T-cell (primary cell): ENCODE data around the gene TNS1. TPM values are rescaled to one million over a fixed set of nuclear protein-coding genes. Genes with fewer than 3 reads are reported as not detected.

Source experiments
- ATAC-seq, 4 experiments: fragments of 200-7000 bp in 3 of 4; fragments of 150-1000 bp in 1 of 4; cut with Tn5 transposase; replicated peaks in 1 of 4; 1 replicate in 3 of 4; 2 replicates in 1 of 4; pipeline ENCODE4 v1.10.0; 2021; ENCODE audit warnings: moderate library complexity in 3 of 4, mild to moderate bottlenecking in 2 of 4, moderate number of reproducible peaks in 1 of 4
- CTCF ChIA-PET, 2 donors: fragments of 300-600 bp; sonication (Branson Sonifier 250); formaldehyde crosslinking; loops; one replicate each; lab custom pipeline; 2022; ENCODE audit warnings: antibody characterized with exemption in 2 of 2; lab: Charles Lee
- POLR2A ChIA-PET, 2 donors: fragments of 300-600 bp; sonication (Branson Sonifier 250); formaldehyde crosslinking; loops; one replicate each; lab custom pipeline; 2022; ENCODE audit warnings: antibody characterized with exemption in 2 of 2; lab: Charles Lee
- DNase-seq, 35 experiments: peaks; one replicate each; pipeline versions ENCODE4 v3.0.0 to v3.0.0-alpha.2; 2013 to 2023
- H3K27ac ChIP-seq: one replicate; pipeline ENCODE4 v1.5.1; 2013; ENCODE audit warnings: low read length
- H3K27me3 ChIP-seq, 2 experiments: replicated peaks in 1 of 2; 1 replicate in 1 of 2; 2 replicates in 1 of 2; pipeline versions ENCODE4 v1.6.1 to v1.7.0; 2013; ENCODE audit warnings: low read length in 1 of 2, mixed read lengths in 1 of 2; ENCODE audit not compliant: control insufficient read depth in 2 of 2, insufficient read depth in 2 of 2; ENCODE audit errors: extremely low read depth in 1 of 2
- H3K36me3 ChIP-seq, 2 donors: 1 replicate in 1 of 2; 2 replicates in 1 of 2; pipeline versions ENCODE4 v1.6.1 to v1.7.0; 2013; ENCODE audit warnings: low read length in 1 of 2; ENCODE audit not compliant: control insufficient read depth in 2 of 2, insufficient read depth in 1 of 2; ENCODE audit errors: extremely low read depth in 1 of 2
- H3K4me1 ChIP-seq, 2 experiments: 1 replicate in 1 of 2; 2 replicates in 1 of 2; pipeline versions ENCODE4 v1.6.1 to v1.7.0; 2013; ENCODE audit warnings: low read length in 2 of 2, mixed read lengths in 1 of 2; ENCODE audit not compliant: insufficient read depth in 2 of 2, control insufficient read depth in 1 of 2; ENCODE audit errors: extremely low read depth in 1 of 2
- H3K4me3 ChIP-seq, 2 donors: 1 replicate in 1 of 2; 2 replicates in 1 of 2; pipeline versions ENCODE4 v1.5.1 to v1.7.0; 2013; ENCODE audit warnings: mild to moderate bottlenecking in 2 of 2, low read length in 1 of 2, moderate library complexity in 1 of 2; ENCODE audit not compliant: control insufficient read depth in 1 of 2; ENCODE audit errors: extremely low read depth in 1 of 2
- H3K9me3 ChIP-seq: 2 replicates; pipeline ENCODE4 v1.7.0; 2013
- H3K27ac Mint-ChIP-seq, 2 donors: one replicate each; pipeline ENCODE4 v1.8.0; 2020 to 2021; ENCODE audit warnings: mild to moderate bottlenecking in 2 of 2, mixed read lengths in 2 of 2
- H3K27me3 Mint-ChIP-seq, 2 donors: one replicate each; pipeline ENCODE4 v1.8.0; 2021 to 2022; ENCODE audit warnings: mixed read lengths in 2 of 2
- H3K36me3 Mint-ChIP-seq: one replicate; pipeline ENCODE4 v1.8.0; 2021; ENCODE audit warnings: mixed read lengths
- H3K4me1 Mint-ChIP-seq, 3 donors: one replicate each; pipeline ENCODE4 v1.8.0; 2020 to 2022; ENCODE audit warnings: mixed read lengths in 3 of 3, mild to moderate bottlenecking in 1 of 3
- H3K4me3 Mint-ChIP-seq, 3 donors: one replicate each; pipeline ENCODE4 v1.8.0; 2020 to 2022; ENCODE audit warnings: mild to moderate bottlenecking in 3 of 3, mixed read lengths in 3 of 3, moderate library complexity in 3 of 3
- H3K9me3 Mint-ChIP-seq, 3 donors: one replicate each; pipeline ENCODE4 v1.8.0; 2020 to 2022; ENCODE audit warnings: mixed read lengths in 3 of 3
- WGBS: methylation state at CpG from one replicate; pipeline ENCODE4 v1.1.5; 2013; ENCODE audit warnings: missing lambda C conversion rate; ENCODE audit not compliant: insufficient coverage; 5-methylcytosine and 5-hydroxymethylcytosine counted together
- total RNA-seq, 35 experiments: library from RNA in 6 of 35; stranded (reverse) in 6 of 35; fragments of 120-200 nt in 1 of 35; gene quantifications; one replicate each; pipeline versions ENCODE4 v1.2.1 to v1.2.4 and lab custom pipeline; 2013 to 2026

TNS1 gene
- total RNA-seq, 5 donors from 2014 or later (not counting 1 experiment from before 2014, with no cell fraction given), result 0.28 to 2.1 (median 1.3) TPM

DNA sequence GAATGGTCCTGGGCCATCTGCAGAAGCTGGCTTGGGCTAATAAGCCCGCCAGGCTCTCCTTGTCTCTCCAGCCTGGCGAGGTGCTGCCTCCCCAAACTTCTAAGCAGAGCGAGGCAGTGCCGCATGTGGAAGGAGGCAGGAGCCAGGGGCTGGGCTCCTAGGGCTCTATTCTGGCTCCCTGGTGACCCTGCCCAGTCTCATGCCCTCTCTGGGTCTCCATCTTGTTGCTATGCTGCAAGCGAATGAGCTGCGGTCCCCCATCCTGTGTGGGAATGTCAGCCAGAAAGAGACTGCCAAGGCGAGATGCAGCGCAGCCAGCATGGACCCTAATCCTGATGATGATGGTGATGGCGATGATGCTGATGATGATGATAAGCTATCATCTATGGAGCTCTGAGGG, 48.7 kb downstream of the TNS1 start:
- ATAC-seq, result no peak
- H3K4me1 ChIP-seq, result no peaks in the 10 kb centered on the region
- Mint-ChIP-seq H3K9me3 (no peaks in the 10 kb centered on the region), H3K4me3 (no peak overlapping the region), H3K27ac (no peak overlapping the region), H3K4me1 (no peaks in the 10 kb centered on the region), H3K36me3 (no peaks in the 10 kb centered on the region), H3K27me3 (peaks cover 4 to 23% of the 10 kb centered on the region in 2 donors)
- no peak overlapping the region for H3K4me3 ChIP-seq
- H3K27me3 ChIP-seq, result peaks cover 0 to 45% of the 10 kb centered on the region in 2 experiments
- no peaks in the 10 kb centered on the region for H3K9me3 ChIP-seq
- CTCF ChIA-PET, result no interaction called here
- 92% methylated on average over 6 of the region's 9 CpGs for WGBS
- DNase-seq, result peak in 1 of 35 experiments; percentile 8
- no peak overlapping the region for H3K27ac ChIP-seq
- POLR2A ChIA-PET, result no interaction called here
- no peaks in the 10 kb centered on the region for H3K36me3 ChIP-seq

DNA sequence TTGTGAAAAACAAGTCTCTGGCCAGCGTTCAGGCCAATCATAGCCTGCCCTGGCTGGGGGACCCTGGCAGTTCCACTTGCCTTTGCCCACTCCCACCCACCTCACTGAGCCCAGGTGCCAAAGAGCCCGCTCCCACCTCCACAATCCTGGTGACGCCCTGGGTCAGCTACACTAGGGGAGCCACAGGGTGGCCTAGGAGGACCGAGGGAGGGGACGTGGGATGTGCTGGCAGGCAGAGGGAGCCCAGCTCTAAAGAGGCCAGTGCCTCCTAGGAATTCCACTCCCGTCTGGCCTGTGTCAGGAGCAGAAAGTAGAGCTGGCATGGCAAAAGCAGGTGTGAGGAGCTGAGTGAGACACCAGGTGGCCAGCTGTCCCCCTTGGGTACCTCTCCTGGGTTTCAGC, 49.3 kb downstream of the TNS1 start:
- H3K4me1 Mint-ChIP-seq, result no peaks in the 10 kb centered on the region
- H3K4me3 Mint-ChIP-seq, result no peak overlapping the region
- peaks cover 4 to 23% of the 10 kb centered on the region in 2 donors for H3K27me3 Mint-ChIP-seq
- no peaks in the 10 kb centered on the region for H3K9me3 Mint-ChIP-seq
- H3K27ac Mint-ChIP-seq, result no peak overlapping the region
- H3K36me3 Mint-ChIP-seq, result no peaks in the 10 kb centered on the region
- ATAC-seq, result no peak
- Histone ChIP-seq H3K4me3 (no peak overlapping the region), H3K27me3 (peaks cover 0 to 47% of the 10 kb centered on the region in 2 experiments), H3K27ac (no peak overlapping the region), H3K9me3 (no peaks in the 10 kb centered on the region), H3K36me3 (no peaks in the 10 kb centered on the region), H3K4me1 (no peaks in the 10 kb centered on the region)
- 88% methylated on average over 4 of the region's 6 CpGs for WGBS
- ChIA-PET CTCF (no interaction called here), POLR2A (no interaction called here)
- peak in 1 of 35 experiments; percentile 21 for DNase-seq

DNA sequence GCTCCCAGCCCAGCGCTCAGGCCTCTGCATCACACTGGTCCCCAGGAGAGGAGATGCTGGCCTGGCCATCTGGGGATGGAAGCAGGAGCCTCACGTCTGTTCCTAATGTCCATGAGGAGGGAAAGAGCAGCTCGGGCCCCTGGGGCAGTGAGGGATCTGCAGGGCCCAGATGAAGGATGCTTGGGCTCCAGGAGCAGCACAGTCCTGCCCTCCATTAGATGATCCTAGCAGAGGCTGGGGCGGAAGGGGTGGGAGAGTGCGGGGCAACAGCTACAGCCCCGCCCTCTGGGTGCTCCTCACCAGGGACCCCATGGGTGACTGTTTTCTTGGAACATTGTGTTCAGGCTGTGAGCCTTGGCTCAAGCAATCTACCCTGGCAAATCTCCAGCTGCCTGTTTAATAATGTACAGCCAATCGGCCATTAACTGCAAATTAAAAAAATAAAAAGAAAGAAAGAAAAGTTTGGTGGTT, 49.7 kb downstream of the TNS1 start:
- POLR2A ChIA-PET, result no interaction called here
- DNase-seq (peak in 1 of 35 experiments; percentile 5), ATAC-seq (no peak)
- Histone ChIP-seq H3K4me3 (no peak overlapping the region), H3K36me3 (no peaks in the 10 kb centered on the region), H3K27me3 (peaks cover 0 to 51% of the 10 kb centered on the region in 2 experiments), H3K4me1 (no peaks in the 10 kb centered on the region), H3K27ac (no peak overlapping the region), H3K9me3 (no peaks in the 10 kb centered on the region)
- 75% methylated on average over 6 of the region's 7 CpGs for WGBS
- CTCF ChIA-PET, result no interaction called here
- no peaks in the 10 kb centered on the region for H3K9me3 Mint-ChIP-seq
- H3K36me3 Mint-ChIP-seq, result no peaks in the 10 kb centered on the region
- no peak overlapping the region for H3K27ac Mint-ChIP-seq
- H3K27me3 Mint-ChIP-seq, result peaks cover 4 to 23% of the 10 kb centered on the region in 2 donors
- H3K4me1 Mint-ChIP-seq, result no peaks in the 10 kb centered on the region
- H3K4me3 Mint-ChIP-seq, result no peak overlapping the region

DNA sequence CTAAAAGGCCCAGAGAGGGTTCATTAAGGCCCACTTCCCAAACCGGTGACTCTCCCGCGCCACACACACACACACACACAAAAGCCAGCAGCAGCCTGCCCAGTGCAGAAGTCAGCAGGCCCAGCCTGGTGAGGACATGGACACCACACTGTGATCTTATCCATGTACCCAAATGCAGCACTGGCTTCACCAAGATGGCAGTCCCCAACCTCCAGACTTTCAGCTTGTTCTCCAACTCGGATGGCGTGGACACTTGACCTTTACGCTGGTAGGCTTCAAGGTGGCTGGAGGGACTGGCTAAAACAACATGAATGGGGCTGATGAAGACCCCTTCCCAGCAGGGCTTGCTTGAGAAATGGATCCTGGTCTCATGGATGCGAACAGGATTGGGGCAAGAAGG, 50.4 kb downstream of the TNS1 start:
- H3K27ac Mint-ChIP-seq, result no peak overlapping the region
- no peaks in the 10 kb centered on the region for H3K4me1 ChIP-seq
- no peaks in the 10 kb centered on the region for H3K36me3 Mint-ChIP-seq
- CTCF ChIA-PET, result no interaction called here
- POLR2A ChIA-PET, result no interaction called here
- H3K9me3 Mint-ChIP-seq, result no peaks in the 10 kb centered on the region
- H3K4me3 Mint-ChIP-seq, result no peak overlapping the region
- DNase-seq, result peak in 1 of 35 experiments; percentile 12
- H3K4me3 ChIP-seq, result no peak overlapping the region
- peaks cover 0 to 54% of the 10 kb centered on the region in 2 experiments for H3K27me3 ChIP-seq
- peaks cover 4 to 25% of the 10 kb centered on the region in 2 donors for H3K27me3 Mint-ChIP-seq
- no peaks in the 10 kb centered on the region for H3K4me1 Mint-ChIP-seq
- WGBS, result 88% methylated on average over 6 of the region's 7 CpGs
- ATAC-seq, result no peak
- no peaks in the 10 kb centered on the region for H3K9me3 ChIP-seq
- no peaks in the 10 kb centered on the region for H3K36me3 ChIP-seq
- H3K27ac ChIP-seq, result no peak overlapping the region

DNA sequence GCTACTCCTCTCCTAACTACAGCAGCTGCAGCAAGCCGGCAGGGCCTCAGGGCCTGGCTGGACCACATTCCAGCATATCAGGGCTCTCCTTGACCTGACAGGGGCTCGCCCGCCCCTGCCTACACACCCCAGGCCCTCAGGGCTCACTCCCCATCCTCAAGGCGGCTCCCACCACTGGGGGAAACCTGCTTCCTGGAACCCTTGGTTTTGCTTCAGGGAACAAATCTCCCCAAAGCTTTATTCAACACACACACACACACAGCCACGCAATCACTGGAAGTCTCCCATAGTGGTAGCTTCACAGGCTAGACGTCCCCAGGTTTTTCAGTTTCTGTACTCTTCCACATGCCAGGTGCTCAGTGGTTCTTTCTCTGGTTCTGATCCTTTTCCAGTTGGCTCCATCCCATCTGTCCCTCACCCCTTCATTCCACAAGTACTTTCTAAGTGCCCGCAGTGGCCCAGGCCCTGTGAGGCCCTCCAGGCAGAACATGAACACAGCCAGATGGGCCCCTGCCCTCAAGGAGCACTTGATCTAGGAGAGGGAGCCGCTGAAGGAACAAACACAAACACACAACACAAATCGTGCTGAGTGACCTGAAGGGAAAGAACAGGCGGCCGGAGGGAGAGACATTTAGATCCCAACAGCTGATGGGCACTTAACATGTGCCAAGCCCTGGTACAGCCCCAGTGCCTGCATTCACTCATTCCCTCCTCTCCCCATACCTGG, 51.1 kb downstream of the TNS1 start:
- Histone ChIP-seq H3K36me3 (no peaks in the 10 kb centered on the region), H3K27ac (no peak overlapping the region), H3K9me3 (no peaks in the 10 kb centered on the region), H3K27me3 (peaks cover 0 to 51% of the 10 kb centered on the region in 2 experiments), H3K4me3 (no peak overlapping the region), H3K4me1 (no peaks in the 10 kb centered on the region)
- Mint-ChIP-seq H3K36me3 (no peaks in the 10 kb centered on the region), H3K9me3 (no peaks in the 10 kb centered on the region), H3K4me3 (no peak overlapping the region), H3K27me3 (peaks cover 4 to 27% of the 10 kb centered on the region in 2 donors), H3K27ac (no peak overlapping the region), H3K4me1 (no peaks in the 10 kb centered on the region)
- ATAC-seq, result no peak
- DNase-seq, result peak in 1 of 35 experiments; percentile 21
- WGBS, result 82% methylated on average over 6 of the region's 11 CpGs
- ChIA-PET CTCF (no interaction called here), POLR2A (no interaction called here)

DNA sequence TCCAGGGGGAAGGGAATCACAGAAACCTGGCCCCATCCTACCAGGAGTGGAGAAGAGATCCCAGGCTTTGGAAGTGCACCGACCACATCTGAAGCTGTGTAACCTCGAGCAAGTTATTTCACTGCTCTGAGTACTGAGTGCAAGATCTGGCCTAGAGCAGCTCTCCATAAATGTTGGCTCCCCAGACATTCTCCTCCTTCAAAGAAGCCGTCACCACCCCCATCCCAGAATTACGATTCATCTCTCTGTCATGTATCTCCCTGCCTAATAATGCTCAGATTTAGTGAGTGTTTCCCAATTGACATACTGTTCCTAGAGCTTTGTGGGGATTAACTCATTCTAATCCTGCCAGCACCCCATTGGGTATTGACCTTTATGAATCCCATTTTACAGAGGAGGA, 51.7 kb downstream of the TNS1 start:
- Histone ChIP-seq H3K27me3 (peaks cover 0 to 48% of the 10 kb centered on the region in 2 experiments), H3K27ac (no peak overlapping the region), H3K36me3 (no peaks in the 10 kb centered on the region), H3K4me1 (no peaks in the 10 kb centered on the region), H3K4me3 (no peak overlapping the region), H3K9me3 (no peaks in the 10 kb centered on the region)
- Mint-ChIP-seq H3K27ac (no peak overlapping the region), H3K9me3 (no peaks in the 10 kb centered on the region), H3K4me1 (no peaks in the 10 kb centered on the region), H3K27me3 (peaks cover 7 to 25% of the 10 kb centered on the region in 2 donors), H3K4me3 (no peak overlapping the region), H3K36me3 (no peaks in the 10 kb centered on the region)
- DNase-seq (peak in 1 of 35 experiments; percentile 10), ATAC-seq (no peak)
- ChIA-PET CTCF (no interaction called here), POLR2A (no interaction called here)
- 69% methylated on average over 3 of the region's 4 CpGs for WGBS
